C4-2B (cell line): ENCODE results near the gene CDK5RAP3.
A peak's percentile ranks its signal among the peaks of the same experiment; 100 is the strongest.

Experiments used
- H3K27ac ChIP-seq: fragments of 450-650 bp; 2 replicates; pipeline ENCODE4 v1.5.1; 2017
- ZFX ChIP-seq: fragments of 450-650 bp; IDR thresholded peaks from 2 replicates; pipeline ENCODE4 v1.6.1; 2017
- TF ChIP-seq, protein P1 (sequence below): fragments of 450-650 bp; conservative IDR thresholded peaks from 2 replicates; pipeline ENCODE4 v1.5.1; 2017; ENCODE audit warnings: mild to moderate bottlenecking

CDK5RAP3 gene

DNA sequence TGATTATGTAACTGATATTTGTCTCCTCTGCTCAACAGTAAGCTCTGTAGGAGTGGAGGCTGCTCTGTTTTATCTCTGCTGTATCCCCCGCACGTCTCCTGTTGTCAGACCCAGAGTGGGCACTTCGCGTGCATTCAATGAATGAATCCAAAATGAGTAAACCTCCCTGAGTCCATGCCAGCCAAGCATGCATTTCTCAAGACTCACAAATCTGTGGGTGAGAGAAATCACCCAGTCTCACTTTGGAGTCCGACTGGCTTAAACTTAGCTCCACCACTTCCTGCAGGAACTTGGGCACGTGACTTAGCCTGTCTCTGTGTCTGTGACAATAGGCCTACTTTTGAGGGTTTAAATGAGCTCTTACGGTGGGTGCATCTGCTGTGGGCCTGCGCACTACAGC, 25.8 kb upstream of the CDK5RAP3 start:
- peak overlapping the region; percentile 92; the same call in 1 of the 2 replicates for H3K27ac ChIP-seq
- TF ChIP-seq, protein P1, sequence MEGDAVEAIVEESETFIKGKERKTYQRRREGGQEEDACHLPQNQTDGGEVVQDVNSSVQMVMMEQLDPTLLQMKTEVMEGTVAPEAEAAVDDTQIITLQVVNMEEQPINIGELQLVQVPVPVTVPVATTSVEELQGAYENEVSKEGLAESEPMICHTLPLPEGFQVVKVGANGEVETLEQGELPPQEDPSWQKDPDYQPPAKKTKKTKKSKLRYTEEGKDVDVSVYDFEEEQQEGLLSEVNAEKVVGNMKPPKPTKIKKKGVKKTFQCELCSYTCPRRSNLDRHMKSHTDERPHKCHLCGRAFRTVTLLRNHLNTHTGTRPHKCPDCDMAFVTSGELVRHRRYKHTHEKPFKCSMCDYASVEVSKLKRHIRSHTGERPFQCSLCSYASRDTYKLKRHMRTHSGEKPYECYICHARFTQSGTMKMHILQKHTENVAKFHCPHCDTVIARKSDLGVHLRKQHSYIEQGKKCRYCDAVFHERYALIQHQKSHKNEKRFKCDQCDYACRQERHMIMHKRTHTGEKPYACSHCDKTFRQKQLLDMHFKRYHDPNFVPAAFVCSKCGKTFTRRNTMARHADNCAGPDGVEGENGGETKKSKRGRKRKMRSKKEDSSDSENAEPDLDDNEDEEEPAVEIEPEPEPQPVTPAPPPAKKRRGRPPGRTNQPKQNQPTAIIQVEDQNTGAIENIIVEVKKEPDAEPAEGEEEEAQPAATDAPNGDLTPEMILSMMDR, result no peak
- no peak for TF ChIP-seq ZFX

- TF ChIP-seq, protein P1, result no peak
- TF ChIP-seq ZFX, result no peak
- peak overlapping the region; percentile 92 for H3K27ac ChIP-seq
Measured at GRCh38 chr17:47945529-47946508, 25.1 kb upstream of the CDK5RAP3 start.

- TF ChIP-seq, protein P1, result no peak
- TF ChIP-seq ZFX, result no peak
- H3K27ac ChIP-seq, result peak overlapping the region; percentile 92
Measured at GRCh38 chr17:47946516-47946915, 24.4 kb upstream of the CDK5RAP3 start.

GRCh38 chr17:47946929-47947397, 23.9 kb upstream of the CDK5RAP3 start:
- H3K27ac ChIP-seq, result peak overlapping the region; percentile 92
- TF ChIP-seq ZFX, result no peak
- TF ChIP-seq, protein P1, result peak; percentile 94

DNA sequence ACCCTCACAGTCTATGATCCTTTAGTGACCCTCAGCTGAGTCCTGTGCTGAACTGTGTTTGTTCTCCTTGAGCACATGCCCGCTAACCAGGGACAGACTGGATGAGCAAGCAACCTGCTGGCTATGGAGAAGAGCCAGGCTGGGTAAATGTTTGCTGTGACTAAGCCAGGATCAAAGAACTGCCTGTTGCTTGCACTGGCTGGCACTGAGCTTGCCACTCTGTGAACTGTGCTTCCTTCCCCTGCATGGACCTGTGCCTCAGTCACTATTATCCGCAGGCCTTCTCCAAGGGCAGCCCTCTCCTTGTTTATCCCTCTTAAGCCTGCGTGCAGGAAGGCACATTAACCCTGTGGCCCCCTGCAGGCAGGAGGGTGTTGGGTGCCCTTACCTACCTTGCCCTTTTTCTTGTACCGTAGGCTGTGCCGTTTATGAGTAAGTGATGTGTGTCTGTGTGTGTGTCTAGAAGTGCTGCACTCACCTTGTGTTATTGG, 22.2 kb upstream of the CDK5RAP3 start:
- TF ChIP-seq ZFX, result no peak
- TF ChIP-seq, protein P1, result no peak
- H3K27ac ChIP-seq, result peak overlapping the region; percentile 92

GRCh38 chr17:47949197-47949759, 21.6 kb upstream of the CDK5RAP3 start:
- TF ChIP-seq, protein P1, result peak; percentile 98
- no peak for TF ChIP-seq ZFX
- peak overlapping the region; percentile 92 for H3K27ac ChIP-seq

DNA sequence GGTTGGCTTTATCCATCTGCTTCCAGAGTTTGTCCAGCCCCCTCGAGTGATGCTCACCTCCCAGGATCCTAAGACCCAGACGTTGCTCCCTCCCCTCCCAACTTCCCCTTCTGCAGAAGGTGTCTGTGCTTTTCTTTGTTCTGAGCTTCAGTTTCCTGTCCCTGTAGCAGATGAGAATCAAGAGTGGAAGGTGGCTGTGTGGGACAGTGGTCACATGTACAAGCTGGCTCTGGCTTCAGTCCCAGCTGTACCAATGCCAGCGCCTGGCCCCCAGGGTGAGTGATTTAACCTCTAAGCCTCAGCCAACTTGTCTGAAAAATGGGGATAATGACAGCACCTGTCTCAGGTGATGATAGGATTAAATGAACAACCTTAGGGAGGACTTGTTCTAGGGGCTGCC, 21.0 kb upstream of the CDK5RAP3 start:
- peak overlapping the region; percentile 92 for H3K27ac ChIP-seq
- TF ChIP-seq, protein P1, result no peak
- no peak for TF ChIP-seq ZFX
